GM21717 (cell line): Measurements from ENCODE around the gene ATP1A3.

Source experiments
- ATAC-seq: cut with Tn5 transposase; IDR thresholded peaks from one replicate; pipeline ENCODE4 v1.9.1; 2021; ENCODE audit warnings: mild to moderate bottlenecking, moderate library complexity; ENCODE audit not compliant: unreplicated experiment

Gene ATP1A3

GRCh38 chr19:41918653-41919244, 75.3 kb downstream of the ATP1A3 start:
- ATAC-seq = no peak

GRCh38 chr19:41918095-41918494, 75.9 kb downstream of the ATP1A3 start:
- ATAC-seq = no peak

GRCh38 chr19:41917676-41918075, 76.4 kb downstream of the ATP1A3 start:
- no peak for ATAC-seq
